Measurements from ENCODE around the gene SPATA31D4. TPM values are rescaled to one million over a fixed set of nuclear protein-coding genes. Genes with fewer than 3 reads are reported as not detected.

SPATA31D4 gene
- total RNA-seq, 6 experiments from 2014 or later: not detected

DNA sequence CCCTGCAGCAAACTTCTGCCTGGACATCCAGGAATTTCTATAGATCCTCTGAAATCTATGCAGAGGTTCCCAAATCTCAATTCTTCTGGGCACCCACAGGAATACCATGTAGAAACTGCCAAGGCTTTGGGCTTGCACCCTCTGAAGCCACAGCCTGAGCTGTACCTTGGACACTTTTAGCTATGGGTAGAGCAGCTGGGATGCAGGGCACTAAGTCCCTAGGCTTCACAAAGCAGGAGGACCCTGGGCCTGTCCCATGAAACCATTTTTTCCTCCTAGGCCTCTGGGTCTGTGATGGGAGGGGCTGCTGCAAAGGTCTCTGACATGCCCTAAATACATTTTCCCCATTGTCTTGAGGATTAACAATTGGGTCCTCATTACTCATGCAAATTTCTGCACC, 27.4 kb downstream of the SPATA31D4 start:
- Histone ChIP-seq H3K27me3 (no peaks in the 10 kb centered on the region), H3K9me3 (no peaks in the 10 kb centered on the region), H3K4me3 (no peak overlapping the region), H3K27ac (no peak overlapping the region), H3K4me1 (no peaks in the 10 kb centered on the region), H3K36me3 (no peaks in the 10 kb centered on the region)
- DNase-seq: no peak
- TF ChIP-seq, protein P1, sequence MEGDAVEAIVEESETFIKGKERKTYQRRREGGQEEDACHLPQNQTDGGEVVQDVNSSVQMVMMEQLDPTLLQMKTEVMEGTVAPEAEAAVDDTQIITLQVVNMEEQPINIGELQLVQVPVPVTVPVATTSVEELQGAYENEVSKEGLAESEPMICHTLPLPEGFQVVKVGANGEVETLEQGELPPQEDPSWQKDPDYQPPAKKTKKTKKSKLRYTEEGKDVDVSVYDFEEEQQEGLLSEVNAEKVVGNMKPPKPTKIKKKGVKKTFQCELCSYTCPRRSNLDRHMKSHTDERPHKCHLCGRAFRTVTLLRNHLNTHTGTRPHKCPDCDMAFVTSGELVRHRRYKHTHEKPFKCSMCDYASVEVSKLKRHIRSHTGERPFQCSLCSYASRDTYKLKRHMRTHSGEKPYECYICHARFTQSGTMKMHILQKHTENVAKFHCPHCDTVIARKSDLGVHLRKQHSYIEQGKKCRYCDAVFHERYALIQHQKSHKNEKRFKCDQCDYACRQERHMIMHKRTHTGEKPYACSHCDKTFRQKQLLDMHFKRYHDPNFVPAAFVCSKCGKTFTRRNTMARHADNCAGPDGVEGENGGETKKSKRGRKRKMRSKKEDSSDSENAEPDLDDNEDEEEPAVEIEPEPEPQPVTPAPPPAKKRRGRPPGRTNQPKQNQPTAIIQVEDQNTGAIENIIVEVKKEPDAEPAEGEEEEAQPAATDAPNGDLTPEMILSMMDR (IDR thresholded peaks at IDR 0.05): no peak
- no peak for TF ChIP-seq POLR2A (IDR thresholded peaks at IDR 0.05)
- intact Hi-C loops (cut with DNase I): no loop called here
- ATAC-seq: no peak

DNA sequence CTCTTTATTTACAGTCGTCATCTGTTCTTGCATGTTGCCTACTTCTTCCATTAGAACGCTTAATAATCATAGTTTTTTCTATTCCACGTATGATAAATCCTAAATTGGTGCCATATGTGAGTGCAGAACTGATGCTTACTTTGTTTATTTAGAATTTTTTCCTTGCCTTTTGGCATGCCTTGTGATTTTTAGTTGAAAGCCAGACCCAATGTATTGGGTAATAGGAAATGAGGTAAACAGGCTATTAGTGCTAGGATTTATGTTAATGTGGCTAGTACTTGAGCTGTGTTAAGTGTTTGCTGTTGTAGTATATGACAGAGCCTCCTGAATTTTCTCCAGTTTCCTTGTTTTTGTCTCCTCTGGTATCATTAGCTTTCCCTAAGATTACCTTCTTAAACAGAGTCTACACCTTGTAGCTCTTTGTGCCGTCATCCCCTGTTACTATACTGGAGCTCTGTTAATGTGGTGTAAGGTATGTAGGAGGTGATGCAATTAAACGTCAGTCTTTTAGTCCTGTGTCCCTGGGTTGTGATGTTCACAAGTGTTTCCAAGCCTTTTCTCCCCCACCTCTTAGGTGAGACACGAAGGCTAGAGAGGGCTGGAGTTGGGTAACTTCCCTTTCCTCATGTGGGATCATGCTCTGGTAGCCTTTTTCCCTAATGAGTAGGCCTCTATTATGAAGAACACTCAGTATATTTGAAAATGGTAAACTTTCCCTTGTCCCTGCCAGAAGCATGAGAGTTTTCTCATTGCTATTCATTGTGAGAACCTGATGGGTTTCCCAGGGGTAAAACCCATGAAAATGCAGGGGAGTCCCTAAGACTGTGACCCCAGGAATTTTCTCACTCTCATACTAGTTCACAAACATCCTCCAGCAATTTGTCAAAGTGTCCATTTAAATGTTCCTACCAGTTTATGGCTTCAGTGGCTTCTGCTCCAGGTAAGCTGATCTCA, 36.3 kb downstream of the SPATA31D4 start:
- H3K4me3 ChIP-seq: no peak overlapping the region
- DNase-seq (no peak), ATAC-seq (no peak)
- intact Hi-C loops (cut with DNase I): no loop called here
- H3K4me1 ChIP-seq: no peaks in the 10 kb centered on the region
- TF ChIP-seq POLR2A (IDR thresholded peaks at IDR 0.05): no peak
- TF ChIP-seq, protein P1 (IDR thresholded peaks at IDR 0.05): no peak
- H3K27ac ChIP-seq: no peak overlapping the region
- no peaks in the 10 kb centered on the region for H3K9me3 ChIP-seq
- 61% methylated on average over 6 of the region's 6 CpGs for WGBS (ENCODE audit: insufficient coverage, low coverage, low lambda C conversion rate, missing lambda C conversion rate)
- H3K36me3 ChIP-seq: no peaks in the 10 kb centered on the region
- H3K27me3 ChIP-seq: no peaks in the 10 kb centered on the region

DNA sequence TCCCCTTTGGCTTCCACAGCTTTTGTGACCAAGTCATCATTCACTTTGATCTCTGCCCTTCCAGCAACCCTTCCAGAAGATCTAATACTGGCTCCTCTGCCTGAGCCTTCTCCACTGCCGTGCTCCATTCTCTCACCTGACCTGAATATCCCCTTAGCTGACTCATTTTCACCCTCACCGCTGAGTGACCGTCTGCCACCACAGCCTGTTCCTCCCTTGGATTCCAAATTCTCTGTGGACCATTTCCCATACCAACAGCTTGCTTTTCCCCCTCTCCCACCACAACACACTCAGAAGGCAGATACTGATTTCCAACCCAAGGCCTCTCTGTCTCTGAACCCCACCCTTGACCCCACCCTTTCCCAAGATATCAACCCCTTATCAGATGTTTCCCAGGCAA, 39.8 kb downstream of the SPATA31D4 start:
- DNase-seq (no peak), ATAC-seq (no peak)
- 88% methylated on average over 3 of the region's 3 CpGs for WGBS (ENCODE audit: insufficient coverage, low coverage, low lambda C conversion rate, missing lambda C conversion rate)
- no peaks in the 10 kb centered on the region for H3K36me3 ChIP-seq
- H3K9me3 ChIP-seq: no peaks in the 10 kb centered on the region
- no peak overlapping the region for H3K27ac ChIP-seq
- intact Hi-C loops (cut with DNase I): no loop called here
- H3K4me1 ChIP-seq: no peaks in the 10 kb centered on the region
- no peaks in the 10 kb centered on the region for H3K27me3 ChIP-seq
- TF ChIP-seq, protein P1 (IDR thresholded peaks at IDR 0.05): no peak
- no peak for TF ChIP-seq POLR2A (IDR thresholded peaks at IDR 0.05)
- no peak overlapping the region for H3K4me3 ChIP-seq

DNA sequence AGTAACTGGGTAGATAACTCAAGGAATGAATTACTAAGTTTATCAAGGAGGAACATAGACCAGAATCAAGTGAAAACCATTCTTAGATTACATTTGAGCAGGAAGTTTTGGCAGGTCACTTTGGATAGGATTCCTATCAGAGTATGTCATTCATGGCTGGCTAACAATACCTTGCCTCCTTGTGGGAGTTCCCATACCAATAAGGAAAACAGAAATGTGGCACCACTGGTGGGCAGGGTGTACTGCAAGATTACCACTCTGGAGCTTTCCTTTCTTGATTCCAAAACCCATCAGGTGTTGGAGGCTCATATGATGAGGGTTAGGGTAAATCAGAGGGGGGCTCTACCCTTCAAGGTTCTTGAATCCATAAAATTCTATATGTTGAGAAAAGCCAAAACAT, 41.7 kb downstream of the SPATA31D4 start:
- H3K36me3 ChIP-seq: no peaks in the 10 kb centered on the region
- ATAC-seq: no peak
- TF ChIP-seq, protein P1 (IDR thresholded peaks at IDR 0.05): no peak
- TF ChIP-seq POLR2A (IDR thresholded peaks at IDR 0.05): no peak
- no peaks in the 10 kb centered on the region for H3K4me1 ChIP-seq
- no peak for DNase-seq
- H3K27ac ChIP-seq: no peak overlapping the region
- H3K27me3 ChIP-seq: no peaks in the 10 kb centered on the region
- no peak overlapping the region for H3K4me3 ChIP-seq
- H3K9me3 ChIP-seq: no peaks in the 10 kb centered on the region
- intact Hi-C loops (cut with DNase I): no loop called here
